ENCODE measurements around the gene MAPRE2. TPM values are rescaled to one million over a fixed set of nuclear protein-coding genes. Genes with fewer than 3 reads are reported as not detected.

MAPRE2 gene
- total and polyA plus RNA-seq, 11 donors: 36.4 to 190 (median 137) TPM

DNA sequence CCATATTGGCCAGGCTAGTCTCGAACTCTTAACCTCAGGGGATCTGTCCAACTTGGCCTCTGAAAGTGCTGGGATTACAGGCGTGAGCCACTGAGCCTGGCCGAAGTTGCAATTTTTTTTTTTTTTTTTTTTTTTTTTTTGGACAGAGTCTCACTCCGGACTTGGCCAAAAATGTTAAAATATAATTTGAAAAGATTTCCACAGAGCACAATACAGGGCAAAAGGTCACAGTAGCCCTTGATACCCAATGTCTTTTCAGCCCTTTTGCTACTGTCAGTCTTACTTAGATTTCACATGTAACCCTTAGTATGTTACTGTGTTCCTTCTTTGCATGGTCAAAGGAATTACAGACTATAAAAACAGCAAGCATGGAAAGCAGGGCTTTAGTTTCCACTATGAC is 42.6 kb upstream of the MAPRE2 start:
- Histone ChIP-seq H3K9me3 (no peaks in the 10 kb centered on the region), H3K27me3 (no peaks in the 10 kb centered on the region), H3K36me3 (no peaks in the 10 kb centered on the region), H3K4me1 (peaks cover 0 to 21% (median 3%) of the 10 kb centered on the region in 12 donors), H3K4me3 (no peak overlapping the region), H3K27ac (no peak overlapping the region)
- intact Hi-C loops (cut with DNase I): no loop called here
- WGBS, 4 donors: 50 to 68% (median 61%) methylated on average over 4 of the region's 4 CpGs
- TF ChIP-seq CTCF (IDR thresholded peaks at IDR 0.05) (no peak), POLR2A (IDR thresholded peaks at IDR 0.05) (no peak)
- ATAC-seq (no peak), DNase-seq (no peak)

DNA sequence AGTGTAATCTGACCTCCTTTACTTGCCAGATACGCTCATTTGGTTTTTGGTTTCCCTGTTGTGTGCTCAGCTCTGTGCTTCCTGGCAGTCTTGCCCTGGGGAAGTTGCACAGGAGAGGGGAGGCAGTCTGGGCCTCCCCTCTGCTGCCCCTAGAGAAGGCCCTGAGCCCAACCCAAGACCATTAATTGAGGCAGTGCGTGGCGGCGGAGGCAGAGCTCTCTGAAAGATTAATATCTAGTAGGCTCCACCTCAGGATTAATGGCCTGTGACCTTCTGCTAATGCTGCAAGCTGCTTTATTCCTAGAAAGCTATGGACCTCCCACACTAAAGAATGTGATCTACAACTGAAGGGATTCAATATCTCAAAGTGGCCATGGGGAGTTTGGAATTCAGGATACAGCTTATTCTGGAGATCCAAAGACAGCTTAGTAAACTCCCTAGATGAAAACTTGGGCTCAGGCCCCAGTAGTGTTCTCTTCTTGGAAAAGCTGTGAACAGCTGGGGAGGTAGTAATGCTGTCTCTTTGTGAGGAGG is 41.4 kb upstream of the MAPRE2 start:
- ATAC-seq (peak in 3 of 4 donors; percentile 22 to 63 (median 49)), DNase-seq (no peak)
- intact Hi-C loops (cut with DNase I): loop anchor here in 8 of 10 donors (10.0 kb wide), 4 partner anchors 115 to 355 kb away; partner anchors contain the start of gene ZNF24 (in 1 of the 8)
- Histone ChIP-seq H3K27ac (peak overlapping the region in 1 of 12 donors; percentile 25), H3K4me3 (no peak overlapping the region), H3K27me3 (no peaks in the 10 kb centered on the region), H3K4me1 (peaks cover 0 to 12% (median 0%) of the 10 kb centered on the region in 12 donors), H3K36me3 (no peaks in the 10 kb centered on the region), H3K9me3 (no peaks in the 10 kb centered on the region)
- no peak for TF ChIP-seq POLR2A (IDR thresholded peaks at IDR 0.05)
- no peak for TF ChIP-seq CTCF (IDR thresholded peaks at IDR 0.05)
- 72 to 82% (median 78%) methylated on average over 4 of the region's 4 CpGs for WGBS, 4 donors

- no peak overlapping the region for H3K27ac ChIP-seq
Observed at GRCh38 chr18:35000457-35000856, 40.8 kb upstream of the MAPRE2 start.

More at GRCh38 chr18:35000457-35000856, 40.8 kb upstream of the MAPRE2 start:
- no peak for TF ChIP-seq CTCF (IDR thresholded peaks at IDR 0.05)
- TF ChIP-seq POLR2A (IDR thresholded peaks at IDR 0.05): no peak
- 61 to 79% (median 78%) methylated on average over 3 of the region's 3 CpGs for WGBS, 4 donors
- intact Hi-C loops (cut with DNase I): loop anchor here in 8 of 10 donors (10.0 kb wide), 4 partner anchors 116 to 354 kb away; partner anchors contain the start of gene ZNF24 (in 1 of the 8)
- H3K4me1 ChIP-seq: peaks cover 0 to 12% (median under 1%) of the 10 kb centered on the region in 12 donors
- no peak overlapping the region for H3K4me3 ChIP-seq
- H3K36me3 ChIP-seq: no peaks in the 10 kb centered on the region
- ATAC-seq: no peak
- H3K27me3 ChIP-seq: no peaks in the 10 kb centered on the region
- DNase-seq: no peak
- H3K9me3 ChIP-seq: no peaks in the 10 kb centered on the region

Data from heart left ventricle (tissue), 16 donors.